ENCODE data around the gene TCEAL8.

Gene TCEAL8

DNA sequence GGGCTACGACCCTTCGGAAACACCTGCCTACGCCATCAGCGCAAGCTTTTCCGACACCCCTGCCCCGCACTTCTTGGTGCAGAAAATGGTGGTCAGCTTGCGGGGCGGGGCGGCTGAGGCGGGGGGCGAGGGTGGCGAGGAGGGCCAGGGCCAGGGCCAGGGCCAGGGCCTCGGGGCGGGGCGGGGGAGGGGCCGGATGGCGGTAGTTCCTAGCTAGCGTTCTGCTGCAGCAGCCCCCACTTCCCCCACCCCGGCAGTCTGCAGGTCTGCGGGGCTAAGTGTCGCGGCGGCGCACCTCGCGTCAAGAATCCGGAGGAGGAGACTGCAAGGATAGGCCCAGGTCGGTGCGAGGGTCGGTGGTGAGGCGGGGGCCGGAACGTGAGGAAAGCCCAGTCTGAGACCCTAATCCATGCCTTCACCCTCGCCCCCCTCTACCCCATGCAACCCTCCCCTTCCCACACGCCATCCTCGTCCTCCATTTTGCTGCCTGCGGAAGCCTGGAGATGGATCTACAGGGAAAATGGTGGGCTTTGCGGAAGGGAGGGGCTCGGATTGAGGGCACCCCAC, 39.4 kb downstream of the TCEAL8 start:
- DNase-seq (ENCODE audit: low read depth in 2 of 3, low spot score in 2 of 3) = no peak

DNA sequence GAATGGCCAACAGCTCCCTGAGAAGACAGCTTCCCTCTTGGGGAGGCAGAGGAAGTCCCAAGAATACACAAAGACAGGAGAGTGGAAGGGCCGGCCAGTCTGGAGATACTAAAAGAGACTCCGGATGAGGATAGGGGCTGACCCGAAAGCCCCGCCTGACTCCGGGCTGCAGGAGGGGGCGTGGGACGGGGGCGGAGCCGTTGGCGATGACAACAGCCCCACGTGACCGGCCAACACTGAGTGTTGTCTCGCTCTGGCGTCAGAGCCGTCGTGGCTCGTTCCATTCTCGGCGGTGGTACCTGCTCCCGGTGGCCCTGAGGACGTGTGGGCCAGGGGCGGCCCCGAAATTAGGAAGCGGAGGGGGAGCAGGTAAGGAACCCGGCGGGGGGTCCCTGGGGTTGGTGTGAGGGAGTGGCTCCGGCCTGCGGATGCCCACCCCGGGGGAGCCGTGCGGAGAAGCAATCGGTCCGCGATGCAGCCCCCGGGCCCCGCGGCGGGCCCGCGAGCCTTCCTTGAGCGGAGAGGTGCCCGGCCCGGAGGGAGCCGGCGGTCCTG, 40.0 kb downstream of the TCEAL8 start, which contains the start of gene BEX4:
BEX4 (plus strand) TSS at position 239 of the 555 bp plus-strand sequence. CDS start 1,046 bp downstream, outside the sequence.
- peak; percentile 31 to 59 (median 40) for DNase-seq (ENCODE audit: low read depth in 2 of 3, low spot score in 2 of 3)

DNA sequence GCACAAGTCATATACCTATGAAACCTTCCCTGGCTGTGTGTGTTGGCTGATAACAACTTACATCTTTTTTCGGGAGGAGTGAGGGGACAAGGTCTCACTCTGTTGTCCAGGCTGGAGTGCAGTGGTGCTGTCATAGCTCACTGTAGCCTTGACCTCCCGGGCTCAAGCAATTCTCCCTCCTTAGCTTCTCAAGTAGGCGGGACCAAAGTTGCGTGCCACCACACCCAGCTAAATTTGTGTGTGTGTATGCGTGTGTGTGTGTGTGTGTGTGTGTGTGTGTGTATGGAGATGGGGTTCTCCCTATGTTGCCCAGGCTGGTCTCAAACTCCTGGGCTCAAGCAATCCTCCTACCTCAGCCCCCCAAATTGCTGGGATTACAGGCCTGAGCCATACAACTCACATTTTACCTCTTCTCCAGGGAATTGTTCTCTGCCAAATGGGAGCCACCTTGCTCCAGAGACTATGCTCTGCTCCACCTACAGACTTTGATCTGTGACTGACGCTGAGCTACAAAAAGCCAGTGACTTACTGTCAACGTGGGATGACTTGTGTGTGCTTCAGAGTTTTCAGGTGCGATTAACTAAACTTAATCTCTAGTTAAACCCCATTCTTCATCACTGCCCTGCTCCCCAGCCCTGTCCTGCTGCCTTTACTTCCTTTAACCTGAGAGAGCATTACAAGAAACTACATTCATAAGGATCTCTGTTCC, 42.1 kb downstream of the TCEAL8 start:
- DNase-seq (ENCODE audit: low read depth in 2 of 3, low spot score in 2 of 3) = no peak

DNA sequence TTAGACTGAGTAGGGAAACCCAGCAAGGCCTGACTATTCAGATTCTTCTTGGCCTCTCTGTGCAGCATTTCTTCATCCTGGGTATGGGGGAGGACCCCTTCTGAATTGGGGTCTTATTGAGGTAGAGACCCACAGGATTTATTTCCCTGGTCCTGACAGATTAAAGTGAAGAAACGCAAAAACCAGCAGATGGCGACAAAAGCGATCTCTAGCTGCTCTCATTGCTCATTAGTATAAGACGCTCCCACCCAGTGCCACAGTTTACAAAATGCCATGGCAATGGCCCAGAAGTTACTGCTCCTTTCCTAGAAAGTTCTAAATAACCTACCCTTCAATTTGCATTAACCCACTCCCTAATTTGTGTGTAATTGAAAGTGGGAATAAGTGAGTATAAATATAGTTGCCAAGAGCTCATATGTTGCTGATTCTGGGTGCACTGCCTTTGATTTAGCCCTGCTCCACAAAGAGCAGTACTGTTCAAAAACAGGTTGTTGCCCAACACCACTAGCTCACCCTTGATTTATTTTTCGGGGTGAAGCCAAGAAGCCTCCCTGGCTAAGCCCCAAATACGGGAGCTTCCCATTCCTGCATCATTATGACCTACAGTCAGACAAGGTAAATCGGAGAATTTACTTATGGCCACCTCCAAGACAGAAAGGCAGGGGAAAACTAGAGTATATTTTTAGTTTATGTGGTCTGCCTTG, 43.8 kb downstream of the TCEAL8 start:
- no peak for DNase-seq (ENCODE audit: low read depth in 2 of 3, low spot score in 2 of 3)

- DNase-seq (ENCODE audit: low read depth in 2 of 3, low spot score in 2 of 3) = no peak
Observed at GRCh38 chrX:103210056-103210455, 44.9 kb downstream of the TCEAL8 start.
